Sigmoid colon (tissue), 7 donors: Measurements from ENCODE around the gene EDNRA. TPM values are rescaled to one million over a fixed set of nuclear protein-coding genes. Genes with fewer than 3 reads are reported as not detected.

ENCODE experiments used
- DNase-seq: peaks from one replicate; pipeline ENCODE4 v3.0.0-alpha.2; 2019
- H3K27ac ChIP-seq, 4 donors: fragments of 200-600 bp; sonication (generic); one replicate each; pipeline ENCODE4 v1.5.1; 2016 to 2019; ENCODE audit warnings: mild to moderate bottlenecking in 1 of 4
- H3K27me3 ChIP-seq, 3 donors: fragments of 200-600 bp; sonication (generic); one replicate each; pipeline ENCODE4 v1.5.1; 2019; ENCODE audit warnings: mild to moderate bottlenecking in 1 of 3
- H3K36me3 ChIP-seq, 4 donors: fragments of 200-600 bp; sonication (generic); one replicate each; pipeline ENCODE4 v1.5.1; 2016 to 2019
- H3K4me1 ChIP-seq, 4 donors: fragments of 200-600 bp; sonication (generic); one replicate each; pipeline ENCODE4 v1.5.1; 2017 to 2019
- H3K4me3 ChIP-seq, 4 donors: fragments of 200-600 bp; sonication (generic); one replicate each; pipeline ENCODE4 v1.5.1; 2017 to 2019; ENCODE audit warnings: mild to moderate bottlenecking in 2 of 4, moderate library complexity in 1 of 4
- H3K9me3 ChIP-seq, 4 donors: fragments of 200-600 bp in 3 of 4; sonication (generic) in 3 of 4; one replicate each; pipeline versions ENCODE4 v1.5.1 to v1.6.1; 2013 to 2019
- EP300 ChIP-seq, 4 donors: sonication (generic); formaldehyde crosslinking; IDR thresholded peaks; one replicate each; pipeline ENCODE4 v1.6.1; 2017; ENCODE audit warnings: antibody characterized with exemption in 4 of 4
- POLR2A ChIP-seq, 2 donors: fragments of 450-650 bp; IDR thresholded peaks; one replicate each; pipeline ENCODE4 v1.6.1; 2016; ENCODE audit warnings: antibody characterized with exemption in 2 of 2, mild to moderate bottlenecking in 2 of 2, moderate library complexity in 2 of 2
- POLR2AphosphoS5 ChIP-seq, 4 donors: sonication (generic); formaldehyde crosslinking; IDR thresholded peaks; one replicate each; pipeline ENCODE4 v1.6.1; 2017; ENCODE audit warnings: antibody characterized with exemption in 4 of 4
- WGBS, 2 donors: extraction: QIAGEN DNeasy Blood & Tissue Kit; methylation state at CpG; one replicate each; pipeline ENCODE4 v1.1.7; 2013; 5-methylcytosine and 5-hydroxymethylcytosine counted together
- intact Hi-C: fragments of 100-400 bp; cut with DNase I; formaldehyde crosslinking; loops from one replicate; pipeline ENCODE4 v1.15.1; 2023
- polyA plus RNA-seq, 3 donors: library from polyadenylated mRNA; stranded (reverse); fragments of 200-250 nt; gene quantifications; one replicate each; pipeline ENCODE4 v1.2.3, GENCODE V29; 2013
- total RNA-seq, 4 donors: library from RNA; depleted of rRNA; stranded (reverse); fragments of >200 nt; gene quantifications; one replicate each; pipeline ENCODE4 v1.1.0, GENCODE V29; 2016
- TF ChIP-seq, protein P1 (sequence below), 4 experiments: fragments of 450-650 bp in 3 of 4; fragments of 200-600 bp in 1 of 4; IDR thresholded peaks; one replicate each; pipeline ENCODE4 v1.5.1; 2016 to 2019; ENCODE audit warnings: antibody characterized with exemption in 4 of 4, mild to moderate bottlenecking in 3 of 4, moderate library complexity in 2 of 4
- donor health status: healthy with polysubstance abuse.
- donor health status: Bipolar disorder and iron deficiency.
- donor health status: healthy.

EDNRA gene
- total and polyA plus RNA-seq, 7 donors: 0.23 to 10.5 (median 3.7) TPM; not detected in 1

- Histone ChIP-seq H3K9me3 (peaks cover 0 to 2% (median 0%) of the 10 kb centered on the region in 4 donors), H3K4me3 (no peak overlapping the region), H3K27me3 (no peaks in the 10 kb centered on the region), H3K4me1 (no peaks in the 10 kb centered on the region), H3K36me3 (no peaks in the 10 kb centered on the region), H3K27ac (no peak overlapping the region)
- intact Hi-C loops: no loop called here
- 87% methylated on average over 3 of the region's 3 CpGs for WGBS, 2 donors
- no peak for DNase-seq
- TF ChIP-seq, protein P1, sequence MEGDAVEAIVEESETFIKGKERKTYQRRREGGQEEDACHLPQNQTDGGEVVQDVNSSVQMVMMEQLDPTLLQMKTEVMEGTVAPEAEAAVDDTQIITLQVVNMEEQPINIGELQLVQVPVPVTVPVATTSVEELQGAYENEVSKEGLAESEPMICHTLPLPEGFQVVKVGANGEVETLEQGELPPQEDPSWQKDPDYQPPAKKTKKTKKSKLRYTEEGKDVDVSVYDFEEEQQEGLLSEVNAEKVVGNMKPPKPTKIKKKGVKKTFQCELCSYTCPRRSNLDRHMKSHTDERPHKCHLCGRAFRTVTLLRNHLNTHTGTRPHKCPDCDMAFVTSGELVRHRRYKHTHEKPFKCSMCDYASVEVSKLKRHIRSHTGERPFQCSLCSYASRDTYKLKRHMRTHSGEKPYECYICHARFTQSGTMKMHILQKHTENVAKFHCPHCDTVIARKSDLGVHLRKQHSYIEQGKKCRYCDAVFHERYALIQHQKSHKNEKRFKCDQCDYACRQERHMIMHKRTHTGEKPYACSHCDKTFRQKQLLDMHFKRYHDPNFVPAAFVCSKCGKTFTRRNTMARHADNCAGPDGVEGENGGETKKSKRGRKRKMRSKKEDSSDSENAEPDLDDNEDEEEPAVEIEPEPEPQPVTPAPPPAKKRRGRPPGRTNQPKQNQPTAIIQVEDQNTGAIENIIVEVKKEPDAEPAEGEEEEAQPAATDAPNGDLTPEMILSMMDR (IDR thresholded peaks at IDR 0.05): no peak
- no peak for TF ChIP-seq POLR2A (IDR thresholded peaks at IDR 0.05)
- TF ChIP-seq POLR2AphosphoS5 (IDR thresholded peaks at IDR 0.05): no peak
- TF ChIP-seq EP300 (IDR thresholded peaks at IDR 0.05): no peak
These were observed 57.8 kb downstream of the EDNRA start for GRCh38 chr4:147538711-147539110.

GRCh38 chr4:147539959-147540358 lies 59.1 kb downstream of the EDNRA start:
- 72 to 80% methylated on average over 4 of the region's 4 CpGs for WGBS, 2 donors
- no peak overlapping the region for H3K27ac ChIP-seq
- TF ChIP-seq POLR2A (IDR thresholded peaks at IDR 0.05): no peak
- TF ChIP-seq POLR2AphosphoS5 (IDR thresholded peaks at IDR 0.05): no peak
- TF ChIP-seq EP300 (IDR thresholded peaks at IDR 0.05): no peak
- TF ChIP-seq, protein P1 (IDR thresholded peaks at IDR 0.05): no peak
- DNase-seq: no peak
- H3K36me3 ChIP-seq: no peaks in the 10 kb centered on the region
- H3K4me3 ChIP-seq: no peak overlapping the region
- peaks cover 0 to 2% (median 0%) of the 10 kb centered on the region in 4 donors for H3K9me3 ChIP-seq
- intact Hi-C loops: no loop called here
- H3K27me3 ChIP-seq: no peaks in the 10 kb centered on the region
- H3K4me1 ChIP-seq: no peaks in the 10 kb centered on the region

DNA sequence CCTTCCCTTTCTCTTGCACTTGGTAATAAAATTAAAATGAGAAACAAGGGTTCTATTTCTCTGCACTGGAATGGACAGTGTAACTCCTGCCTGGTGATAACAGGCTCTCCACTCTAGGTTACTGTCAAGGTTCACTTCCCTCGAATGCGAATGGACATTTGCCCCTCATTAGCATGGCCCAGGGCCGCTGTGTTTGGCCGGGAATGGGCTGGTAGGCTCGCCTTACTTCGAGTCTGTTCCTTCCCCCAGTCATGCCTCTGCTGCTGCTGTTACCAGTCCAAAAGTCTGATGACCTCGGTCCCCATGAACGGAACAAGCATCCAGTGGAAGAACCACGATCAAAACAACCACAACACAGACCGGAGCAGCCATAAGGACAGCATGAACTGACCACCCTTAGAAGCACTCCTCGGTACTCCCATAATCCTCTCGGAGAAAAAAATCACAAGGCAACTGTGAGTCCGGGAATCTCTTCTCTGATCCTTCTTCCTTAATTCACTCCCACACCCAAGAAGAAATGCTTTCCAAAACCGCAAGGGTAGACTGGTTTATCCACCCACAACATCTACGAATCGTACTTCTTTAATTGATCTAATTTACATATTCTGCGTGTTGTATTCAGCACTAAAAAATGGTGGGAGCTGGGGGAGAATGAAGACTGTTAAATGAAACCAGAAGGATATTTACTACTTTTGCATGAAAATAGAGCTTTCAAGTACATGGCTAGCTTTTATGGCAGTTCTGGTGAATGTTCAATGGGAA lies 61.5 kb downstream of the EDNRA start:
- TF ChIP-seq POLR2A (IDR thresholded peaks at IDR 0.05): no peak
- TF ChIP-seq, protein P1 (IDR thresholded peaks at IDR 0.05): no peak
- TF ChIP-seq POLR2AphosphoS5 (IDR thresholded peaks at IDR 0.05): no peak
- TF ChIP-seq EP300 (IDR thresholded peaks at IDR 0.05): no peak
- intact Hi-C loops: no loop called here
- Histone ChIP-seq H3K27ac (no peak overlapping the region), H3K4me3 (no peak overlapping the region), H3K4me1 (no peaks in the 10 kb centered on the region), H3K36me3 (no peaks in the 10 kb centered on the region), H3K27me3 (no peaks in the 10 kb centered on the region), H3K9me3 (no peaks in the 10 kb centered on the region)
- no peak for DNase-seq
- WGBS, 2 donors: 89 to 92% methylated on average over 17 of the region's 17 CpGs

- no peaks in the 10 kb centered on the region for H3K9me3 ChIP-seq
- TF ChIP-seq POLR2A (IDR thresholded peaks at IDR 0.05) (no peak), POLR2AphosphoS5 (IDR thresholded peaks at IDR 0.05) (no peak), EP300 (IDR thresholded peaks at IDR 0.05) (no peak)
- TF ChIP-seq, protein P1 (IDR thresholded peaks at IDR 0.05): no peak
- H3K27ac ChIP-seq: no peak overlapping the region
- WGBS, 2 donors: 47 to 67% methylated on average over 1 of the region's 1 CpG
- H3K4me1 ChIP-seq: no peaks in the 10 kb centered on the region
- intact Hi-C loops: no loop called here
- no peak for DNase-seq
- H3K36me3 ChIP-seq: no peaks in the 10 kb centered on the region
- no peaks in the 10 kb centered on the region for H3K27me3 ChIP-seq
- no peak overlapping the region for H3K4me3 ChIP-seq
These were observed 62.1 kb downstream of the EDNRA start for GRCh38 chr4:147543034-147543433.
